Measurements from ENCODE around the gene ARG1.
"Not testable (repeated sequence)": the region's sequence is repeated elsewhere in the genome, so short reads cannot be mapped to it uniquely, and the experiment has no call there.

The ARG1 gene

DNA sequence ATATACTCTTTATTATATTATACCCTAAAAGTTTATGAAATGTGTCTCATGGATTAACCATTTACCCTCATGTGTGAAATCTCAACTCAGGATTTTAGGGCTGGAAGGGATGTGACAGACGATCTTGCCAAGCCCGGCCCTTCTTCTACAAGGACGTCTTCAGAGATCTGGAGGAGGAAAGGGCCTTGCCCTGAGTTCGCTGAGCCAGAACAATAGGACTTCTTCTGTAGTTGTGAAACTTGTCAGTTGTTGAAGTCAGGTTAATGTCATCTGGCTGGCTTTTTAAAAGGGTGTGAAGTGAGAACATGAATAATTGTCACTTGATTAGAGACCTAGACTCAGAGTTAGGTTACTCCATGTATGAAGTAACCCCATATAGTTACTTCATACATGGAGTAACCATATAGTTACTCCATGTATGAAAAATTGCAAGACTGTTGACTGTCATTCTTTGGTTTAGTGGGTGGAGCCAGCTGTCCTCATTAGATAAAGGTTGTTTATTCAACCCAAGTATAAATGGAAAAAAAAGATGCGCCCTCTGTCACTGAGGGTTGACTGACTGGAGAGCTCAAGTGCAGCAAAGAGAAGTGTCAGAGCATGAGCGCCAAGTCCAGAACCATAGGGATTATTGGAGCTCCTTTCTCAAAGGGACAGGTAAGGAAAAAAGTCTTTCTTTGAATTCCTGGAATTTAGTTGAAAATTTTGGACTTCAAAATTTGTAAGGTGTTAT is at the start of gene ARG1:
Gene ARG1 (plus strand): TSS at position 541 of the 730 bp plus-strand sequence. CDS start 57 bp downstream, at position 598.
- H3K27ac Mint-ChIP-seq: no peak within 1 kb of the TSS
- H3K36me3 Mint-ChIP-seq: peaks cover 21% of the 10 kb centered on the region
- no peaks in the 10 kb centered on the region for H3K9me3 Mint-ChIP-seq (ENCODE audit: low read depth)

DNA sequence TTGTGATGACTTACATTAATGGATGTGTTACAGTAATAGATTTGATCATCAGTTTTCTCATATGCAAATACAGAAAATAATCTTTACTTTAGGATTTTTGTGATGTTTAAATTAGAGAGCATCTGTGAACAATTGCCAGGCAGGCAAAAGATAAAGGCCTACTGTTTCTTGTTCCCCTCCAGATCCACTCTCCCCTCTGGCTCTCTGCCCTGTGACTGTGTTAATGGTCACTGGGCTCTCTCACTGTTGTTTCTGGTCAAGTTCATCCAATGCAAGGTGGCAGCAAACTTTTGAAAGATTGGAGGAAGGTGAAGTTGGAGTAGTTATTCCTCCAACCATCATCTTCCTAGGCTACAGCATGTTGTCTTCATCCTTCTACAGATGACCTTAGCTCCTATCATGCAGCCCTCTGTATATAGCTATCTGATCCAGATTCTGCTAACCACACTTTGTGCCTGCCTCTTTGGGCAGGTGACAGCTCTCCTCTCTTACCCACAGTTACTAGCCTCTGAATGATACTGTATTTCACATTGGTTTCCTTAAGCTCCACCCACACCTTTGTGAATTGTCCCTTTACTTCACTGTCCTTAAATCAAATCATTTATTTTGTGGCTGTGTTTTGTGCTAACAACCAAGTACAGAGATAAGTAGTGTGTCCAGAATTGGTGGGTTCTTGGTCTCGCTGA is 48.9 kb upstream of the ARG1 start:
- Mint-ChIP-seq H3K4me1 (ENCODE audit: low read depth) (peaks cover 33% of the 10 kb centered on the region), H3K4me3 (no peak overlapping the region), H3K27ac (no peak overlapping the region), H3K36me3 (no peaks in the 10 kb centered on the region), H3K9me3 (ENCODE audit: low read depth) (no peaks in the 10 kb centered on the region), H3K27me3 (no peaks in the 10 kb centered on the region)

More for the DNA sequence above, at the start of gene ARG1:
- H3K27me3 Mint-ChIP-seq: no peaks in the 10 kb centered on the region
- H3K4me1 Mint-ChIP-seq (ENCODE audit: low read depth): peaks cover 1% of the 10 kb centered on the region
- no peak within 1 kb of the TSS for H3K4me3 Mint-ChIP-seq

- H3K4me1 Mint-ChIP-seq (ENCODE audit: low read depth): peaks cover 34% of the 10 kb centered on the region
- no peaks in the 10 kb centered on the region for H3K9me3 Mint-ChIP-seq (ENCODE audit: low read depth)
- H3K36me3 Mint-ChIP-seq: no peaks in the 10 kb centered on the region
- H3K27me3 Mint-ChIP-seq: no peaks in the 10 kb centered on the region
- H3K27ac Mint-ChIP-seq: no peak overlapping the region
- peak overlapping the region; percentile 2 for H3K4me3 Mint-ChIP-seq
These were observed 48.2 kb upstream of the ARG1 start for GRCh38 chr6:131524695-131525336.

- Mint-ChIP-seq H3K27ac (peak overlapping the region; percentile 80), H3K4me3 (peak overlapping the region; percentile 44), H3K4me1 (ENCODE audit: low read depth) (peaks cover 63% of the 10 kb centered on the region)
- not testable (repeated sequence) for H3K36me3 Mint-ChIP-seq; H3K27me3 Mint-ChIP-seq; H3K9me3 Mint-ChIP-seq (ENCODE audit: low read depth)
These were observed 42.1 kb upstream of the ARG1 start for GRCh38 chr6:131530936-131531335.

DNA sequence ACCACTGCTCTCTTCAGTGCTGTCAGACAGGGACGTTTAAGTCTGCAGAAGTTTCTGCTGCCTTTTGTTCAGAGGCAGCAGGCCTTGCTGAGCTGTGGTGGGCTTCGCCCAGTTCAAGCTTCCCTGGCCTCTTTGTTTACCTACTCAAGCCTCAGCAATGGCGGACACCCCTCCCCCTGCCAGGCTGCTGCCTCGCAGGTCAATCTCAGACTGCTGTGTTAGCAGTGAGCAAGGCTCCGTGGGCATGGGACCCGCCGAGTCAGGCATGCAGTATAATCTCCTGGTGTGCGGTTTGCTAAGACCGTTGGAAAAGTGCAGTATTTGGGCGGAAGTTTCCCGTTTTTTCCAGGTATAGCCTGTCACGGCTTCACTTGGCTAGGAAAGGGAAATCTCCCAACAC is 41.3 kb upstream of the ARG1 start:
- H3K27ac Mint-ChIP-seq: not testable (repeated sequence)

GRCh38 chr6:131532580-131533039 is 40.4 kb upstream of the ARG1 start:
- peaks cover 60% of the 10 kb centered on the region for H3K4me1 Mint-ChIP-seq (ENCODE audit: low read depth)
- H3K27ac Mint-ChIP-seq: peak overlapping the region; percentile 76
- H3K27me3 Mint-ChIP-seq: no peaks in the 10 kb centered on the region

More for the DNA sequence above, 41.3 kb upstream of the ARG1 start:
- not testable (repeated sequence) for H3K36me3 Mint-ChIP-seq; H3K4me3 Mint-ChIP-seq; H3K9me3 Mint-ChIP-seq (ENCODE audit: low read depth); H3K27me3 Mint-ChIP-seq
- peaks cover 62% of the 10 kb centered on the region for H3K4me1 Mint-ChIP-seq (ENCODE audit: low read depth)

DNA sequence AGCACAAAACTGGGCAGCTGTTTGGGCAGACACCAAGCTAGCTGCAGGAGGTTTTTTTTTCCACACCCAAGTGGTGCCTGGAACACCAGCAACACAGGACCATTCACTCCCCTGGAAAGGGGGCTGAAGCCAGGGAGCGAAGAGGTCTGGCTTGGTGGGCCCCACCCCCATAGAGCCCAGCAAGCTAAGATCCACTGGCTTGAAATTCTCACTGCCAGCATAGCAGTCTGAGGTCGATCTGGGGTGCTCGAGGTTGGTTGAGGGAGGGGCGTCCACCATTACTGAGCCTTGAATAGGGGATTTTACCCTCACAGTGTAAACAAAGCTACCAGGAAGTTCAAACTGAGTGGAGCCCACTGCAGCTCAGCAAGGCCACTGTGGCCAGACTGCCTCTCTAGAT is 34.4 kb upstream of the ARG1 start:
- not testable (repeated sequence) for H3K27me3 Mint-ChIP-seq; H3K9me3 Mint-ChIP-seq (ENCODE audit: low read depth)

More at GRCh38 chr6:131532580-131533039, 40.4 kb upstream of the ARG1 start:
- no peaks in the 10 kb centered on the region for H3K9me3 Mint-ChIP-seq (ENCODE audit: low read depth)
- no peaks in the 10 kb centered on the region for H3K36me3 Mint-ChIP-seq
- no peak overlapping the region for H3K4me3 Mint-ChIP-seq

GRCh38 chr6:131545317-131545716 is 27.7 kb upstream of the ARG1 start:
- Mint-ChIP-seq H3K4me1 (ENCODE audit: low read depth) (no peaks in the 10 kb centered on the region), H3K9me3 (ENCODE audit: low read depth) (no peaks in the 10 kb centered on the region), H3K4me3 (no peak overlapping the region), H3K27ac (no peak overlapping the region), H3K36me3 (no peaks in the 10 kb centered on the region), H3K27me3 (no peaks in the 10 kb centered on the region)

More for the DNA sequence above, 34.4 kb upstream of the ARG1 start:
- H3K4me3 Mint-ChIP-seq; H3K27ac Mint-ChIP-seq; H3K4me1 Mint-ChIP-seq (ENCODE audit: low read depth); H3K36me3 Mint-ChIP-seq: not testable (repeated sequence)

GRCh38 chr6:131547488-131547887 is 25.5 kb upstream of the ARG1 start:
- Mint-ChIP-seq H3K27me3 (no peaks in the 10 kb centered on the region), H3K4me3 (no peak overlapping the region), H3K4me1 (ENCODE audit: low read depth) (no peaks in the 10 kb centered on the region), H3K27ac (no peak overlapping the region), H3K36me3 (no peaks in the 10 kb centered on the region), H3K9me3 (ENCODE audit: low read depth) (no peaks in the 10 kb centered on the region)

DNA sequence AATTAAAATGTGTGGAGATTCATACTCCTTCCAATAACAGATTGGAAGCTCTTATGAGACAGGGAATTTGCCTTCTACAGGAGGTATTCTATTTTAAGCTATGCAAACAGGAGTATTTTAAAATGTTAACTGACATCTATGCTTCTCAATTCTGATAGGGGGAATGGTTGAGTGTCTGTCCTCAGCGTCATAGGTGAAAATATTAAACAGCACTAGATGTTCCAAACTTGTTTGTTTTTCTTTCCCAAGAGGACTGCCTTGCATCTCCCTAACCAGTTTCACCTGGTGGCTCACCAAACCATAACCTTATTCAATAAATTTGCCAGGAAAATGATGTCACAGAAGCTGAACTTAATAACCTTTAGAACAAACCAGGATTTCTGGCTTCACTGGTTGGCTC is 24.6 kb upstream of the ARG1 start:
- H3K36me3 Mint-ChIP-seq: no peaks in the 10 kb centered on the region
- no peaks in the 10 kb centered on the region for H3K27me3 Mint-ChIP-seq
- no peaks in the 10 kb centered on the region for H3K4me1 Mint-ChIP-seq (ENCODE audit: low read depth)
- H3K9me3 Mint-ChIP-seq (ENCODE audit: low read depth): no peaks in the 10 kb centered on the region
- no peak overlapping the region for H3K4me3 Mint-ChIP-seq
- H3K27ac Mint-ChIP-seq: no peak overlapping the region

DNA sequence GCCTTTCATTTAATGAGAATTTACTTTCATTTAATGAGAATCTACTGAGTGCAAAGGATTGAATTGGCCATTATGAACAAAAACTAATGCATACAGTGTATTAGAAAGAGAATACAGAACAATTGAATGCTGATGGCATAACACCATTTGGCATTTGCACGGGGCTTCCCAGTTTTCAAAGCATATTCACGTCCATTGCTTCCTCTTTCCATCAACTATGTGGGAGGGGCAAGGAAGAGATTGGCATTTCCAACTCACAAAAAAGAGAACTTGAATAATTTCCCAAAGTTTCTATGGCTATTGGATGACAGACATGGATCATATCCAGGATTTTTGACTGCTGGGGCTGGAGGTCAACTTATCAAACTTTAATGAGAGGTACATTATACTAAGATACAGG is 23.2 kb upstream of the ARG1 start:
- Mint-ChIP-seq H3K27me3 (no peaks in the 10 kb centered on the region), H3K4me3 (no peak overlapping the region), H3K36me3 (no peaks in the 10 kb centered on the region), H3K27ac (no peak overlapping the region), H3K4me1 (ENCODE audit: low read depth) (no peaks in the 10 kb centered on the region), H3K9me3 (ENCODE audit: low read depth) (no peaks in the 10 kb centered on the region)

- H3K9me3 Mint-ChIP-seq (ENCODE audit: low read depth): no peaks in the 10 kb centered on the region
- H3K4me3 Mint-ChIP-seq: no peak overlapping the region
- H3K36me3 Mint-ChIP-seq: no peaks in the 10 kb centered on the region
- H3K27me3 Mint-ChIP-seq: no peaks in the 10 kb centered on the region
- no peak overlapping the region for H3K27ac Mint-ChIP-seq
- H3K4me1 Mint-ChIP-seq (ENCODE audit: low read depth): no peaks in the 10 kb centered on the region
These were observed 21.1 kb upstream of the ARG1 start for GRCh38 chr6:131551902-131552301.

DNA sequence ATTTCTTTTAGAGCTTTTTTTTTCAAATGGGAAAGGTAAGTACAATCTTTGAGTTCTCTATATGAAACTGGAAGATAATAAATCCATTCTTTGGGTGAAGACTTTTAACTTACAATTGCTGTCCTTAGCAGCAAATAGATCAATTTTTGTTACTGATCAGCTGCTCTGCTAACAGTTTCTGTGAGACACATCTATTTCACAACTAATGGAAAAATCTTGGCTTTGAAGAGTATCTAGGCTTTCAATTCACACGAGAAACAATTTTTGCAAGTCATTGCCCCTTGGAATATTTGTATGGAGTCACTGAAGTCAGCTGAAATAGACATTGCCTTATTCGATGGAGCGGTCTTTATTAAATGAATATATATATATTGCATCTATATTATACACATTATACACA is 20.5 kb upstream of the ARG1 start:
- Mint-ChIP-seq H3K4me1 (ENCODE audit: low read depth) (no peaks in the 10 kb centered on the region), H3K4me3 (no peak overlapping the region), H3K27ac (no peak overlapping the region), H3K36me3 (no peaks in the 10 kb centered on the region), H3K27me3 (no peaks in the 10 kb centered on the region), H3K9me3 (ENCODE audit: low read depth) (no peaks in the 10 kb centered on the region)

DNA sequence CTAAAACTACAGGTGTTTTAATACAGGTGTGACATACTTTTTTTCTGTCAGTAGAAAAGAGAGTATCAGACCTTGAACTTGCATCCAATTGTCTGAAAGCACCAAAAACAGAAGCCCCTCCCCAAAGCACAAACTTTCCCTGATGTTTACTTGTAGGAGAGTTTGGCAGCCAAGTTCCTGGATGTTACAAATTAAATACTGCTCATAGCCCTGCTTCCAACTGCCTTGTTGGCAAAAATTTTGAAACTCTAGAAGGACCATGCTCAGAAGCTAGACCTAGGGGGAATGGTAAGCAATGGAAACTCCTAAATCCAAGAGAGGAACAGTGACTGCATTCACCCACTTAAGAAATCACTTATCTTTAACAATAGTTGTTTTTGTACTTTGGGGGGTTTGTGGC is 17.0 kb upstream of the ARG1 start:
- Mint-ChIP-seq H3K9me3 (ENCODE audit: low read depth) (peaks cover 5% of the 10 kb centered on the region), H3K27me3 (no peaks in the 10 kb centered on the region), H3K36me3 (peaks cover 4% of the 10 kb centered on the region), H3K4me3 (no peak overlapping the region), H3K4me1 (ENCODE audit: low read depth) (no peaks in the 10 kb centered on the region), H3K27ac (no peak overlapping the region)

GRCh38 chr6:131558922-131559321 is 14.1 kb upstream of the ARG1 start:
- Mint-ChIP-seq H3K9me3 (ENCODE audit: low read depth) (peaks cover 5% of the 10 kb centered on the region), H3K4me3 (no peak overlapping the region), H3K4me1 (ENCODE audit: low read depth) (no peaks in the 10 kb centered on the region), H3K36me3 (peaks cover 6% of the 10 kb centered on the region), H3K27ac (no peak overlapping the region), H3K27me3 (no peaks in the 10 kb centered on the region)
